HCEC 1CT (cell line): ENCODE measurements around the gene PARN.
"Not testable (repeated sequence)": the region's sequence is repeated elsewhere in the genome, so short reads cannot be mapped to it uniquely, and the experiment has no call there.

Source experiments
- DNase-seq: peaks from one replicate; pipeline ENCODE4 v3.0.0-alpha.2; 2017

PARN gene

GRCh38 chr16:14395710-14396304, 234.3 kb downstream of the PARN start:
- not testable (repeated sequence) for DNase-seq

DNA sequence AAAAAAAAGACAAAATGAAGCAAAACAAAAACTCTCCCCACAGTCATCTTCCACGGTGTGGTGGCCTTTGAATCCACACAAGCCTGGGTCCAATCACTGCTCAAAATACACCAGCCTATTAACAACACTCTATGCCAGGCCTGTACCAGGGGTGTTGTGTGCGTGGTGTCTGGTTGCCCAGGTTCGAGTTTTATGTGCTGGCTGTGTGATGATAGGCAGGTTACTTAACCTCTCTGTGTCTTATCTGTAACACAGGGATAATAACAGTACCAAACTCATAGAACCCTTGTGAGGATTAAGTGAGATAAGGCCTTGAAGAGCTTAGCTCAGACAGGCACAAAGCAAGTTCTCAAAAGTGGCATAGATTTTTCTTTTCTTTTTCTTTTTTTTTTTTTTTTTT, 235.2 kb downstream of the PARN start:
- no peak for DNase-seq

DNA sequence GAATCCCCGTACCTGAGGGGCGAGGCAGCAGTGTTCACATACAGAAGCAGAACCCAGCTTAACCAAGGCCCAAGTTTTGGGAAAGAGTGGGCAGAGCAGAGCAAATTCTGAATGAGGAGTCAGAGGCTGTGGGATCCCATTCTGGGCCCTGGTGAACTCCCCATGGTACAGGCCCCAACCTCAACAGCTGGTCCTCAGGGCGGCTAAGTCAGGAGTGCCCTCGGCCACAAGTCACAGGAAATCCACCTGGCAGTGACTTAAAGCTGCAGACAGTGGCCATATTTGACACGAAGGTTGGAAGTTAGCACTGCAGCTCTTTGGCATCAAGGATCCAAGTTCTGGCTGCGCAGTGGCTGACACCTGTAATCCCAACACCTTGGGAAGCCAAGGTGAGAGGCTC, 237.1 kb downstream of the PARN start:
- no peak for DNase-seq

DNA sequence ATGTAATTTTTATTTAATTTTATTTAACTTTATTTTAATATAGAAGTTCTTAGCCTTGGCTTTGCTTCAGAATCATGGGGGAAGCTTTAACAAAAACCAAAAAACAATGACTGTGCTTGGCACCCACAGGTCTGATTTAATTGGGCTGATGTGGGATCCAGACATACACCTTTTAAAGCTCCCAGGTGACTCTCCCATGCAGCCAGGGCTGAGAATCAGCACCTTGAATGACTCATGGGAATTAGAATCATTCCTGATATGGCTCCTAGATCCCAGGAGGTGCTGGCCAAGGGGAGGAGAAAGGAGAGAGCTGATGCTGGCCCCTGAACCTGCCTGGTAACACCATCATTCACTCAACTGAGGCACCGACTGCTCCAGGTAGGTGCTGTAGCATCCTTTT, 240.7 kb downstream of the PARN start:
- DNase-seq, result no peak

- no peak for DNase-seq
These were observed 241.8 kb downstream of the PARN start for GRCh38 chr16:14388243-14388642.

DNA sequence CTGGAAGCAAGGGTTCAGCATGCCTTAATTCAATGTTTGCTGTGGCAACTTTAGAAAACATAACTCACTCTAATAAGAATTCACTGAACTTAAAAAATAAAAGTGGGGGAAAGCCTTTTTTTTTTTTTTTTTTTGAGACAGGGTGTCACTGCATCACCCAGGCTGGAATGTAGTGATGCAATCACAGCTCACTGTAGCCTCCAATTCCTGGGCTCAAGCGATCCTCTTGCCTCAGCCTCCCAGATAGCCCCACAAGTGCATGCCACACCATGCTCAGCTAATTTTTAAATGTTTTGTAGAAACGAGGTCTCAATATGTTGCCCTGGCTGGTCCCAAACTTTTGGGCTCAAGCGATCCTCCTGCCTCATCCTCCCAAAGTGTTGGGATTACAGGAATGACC, 243.9 kb downstream of the PARN start:
- no peak for DNase-seq
